ENCODE measurements around the gene LHX8.

LHX8 gene

GRCh38 chr1:75203415-75204277 lies 69.5 kb downstream of the LHX8 start:
- DNase-seq (ENCODE audit: low read depth, low spot score): no peak

DNA sequence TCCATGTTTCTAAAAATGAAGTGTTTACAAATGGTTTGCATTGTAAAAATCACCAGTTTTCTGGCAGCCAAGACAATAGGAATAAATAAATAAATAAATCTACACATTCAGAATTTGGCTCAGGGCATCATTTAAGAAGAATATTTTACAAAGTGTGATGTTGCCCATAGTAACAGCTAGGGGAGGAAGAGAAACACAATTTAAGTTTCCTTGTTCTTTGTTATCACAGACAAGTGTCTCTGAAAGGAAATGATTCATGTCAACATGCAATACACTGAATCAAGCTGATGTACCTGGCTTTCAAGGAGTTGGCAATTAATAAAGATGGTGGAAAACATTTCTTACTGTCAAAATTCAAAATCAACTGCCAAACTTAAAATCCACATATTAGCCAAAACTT lies 74.7 kb downstream of the LHX8 start:
- DNase-seq (ENCODE audit: low read depth, low spot score): no peak
